GM19397 (cell line): ENCODE data around the gene ARTN.

Experiments
- ATAC-seq: cut with Tn5 transposase; IDR thresholded peaks from one replicate; pipeline ENCODE4 v1.9.1; 2021; ENCODE audit warnings: mild to moderate bottlenecking, moderate library complexity; ENCODE audit not compliant: unreplicated experiment

The ARTN gene

DNA sequence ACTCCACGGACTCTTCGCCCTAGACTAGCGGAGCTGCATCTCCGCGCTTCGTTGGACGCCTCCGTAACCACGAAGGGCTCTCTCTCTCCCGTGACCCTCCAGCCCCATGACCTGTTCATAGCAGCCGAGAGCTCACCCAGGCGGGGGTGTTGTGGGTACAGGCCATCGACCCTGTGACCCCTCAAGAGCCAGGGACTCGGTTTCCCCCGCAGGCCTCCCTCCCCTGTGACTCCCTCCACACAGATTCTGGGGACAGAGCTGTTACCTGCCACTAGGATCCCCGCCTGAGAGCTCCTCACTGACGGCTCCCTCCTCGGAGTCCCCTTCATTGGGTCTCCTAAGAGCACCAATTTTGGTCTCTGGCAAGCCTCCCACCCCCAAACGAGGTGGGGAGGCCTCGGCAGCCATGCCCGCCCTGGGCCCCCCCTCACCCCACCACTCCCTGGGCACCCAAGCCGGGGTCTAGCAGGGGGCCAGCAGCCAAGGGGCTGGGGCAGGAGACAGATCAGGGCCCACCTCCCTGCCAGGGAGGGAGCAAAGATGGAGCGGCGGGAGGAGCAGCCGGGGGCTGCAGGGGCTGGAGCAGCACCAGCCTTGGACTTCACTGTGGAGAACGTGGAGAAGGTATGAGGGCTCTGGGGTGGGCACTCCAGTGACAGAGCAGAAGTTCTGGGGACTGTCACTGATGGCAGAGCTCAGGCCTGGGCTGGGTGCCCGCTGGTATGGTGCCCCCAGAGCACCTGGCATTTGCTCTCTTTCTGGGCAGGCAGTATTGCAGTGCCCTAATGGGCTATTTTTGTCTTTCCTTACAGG, 13.7 kb downstream of the ARTN start:
- no peak for ATAC-seq

DNA sequence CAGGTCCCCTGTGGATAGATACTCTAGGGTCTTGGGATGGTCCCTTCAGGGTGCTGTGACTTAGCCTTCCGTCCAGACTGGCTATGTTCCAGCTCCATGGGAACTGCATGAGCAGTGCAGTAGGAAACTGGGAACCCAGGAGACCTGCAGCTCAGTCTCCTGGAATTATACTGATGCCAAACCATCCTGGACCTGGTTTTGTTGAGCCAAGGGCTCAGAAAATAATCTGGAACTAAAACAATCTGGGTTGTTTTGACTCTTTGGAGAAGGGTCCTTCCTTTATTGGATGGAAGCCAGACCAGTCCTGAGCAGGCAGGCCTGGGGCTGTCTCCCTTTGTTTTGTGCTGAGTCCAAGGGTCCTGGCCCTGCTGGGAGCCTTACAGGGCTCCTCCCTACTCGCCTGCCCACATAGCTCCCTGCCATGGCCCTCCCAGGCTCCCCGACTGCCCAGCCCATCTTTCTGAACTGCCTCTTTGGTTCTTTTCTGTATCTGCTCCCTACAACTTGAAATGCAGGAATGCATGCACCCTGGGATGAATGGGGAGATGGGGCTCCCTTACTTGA, 14.4 kb downstream of the ARTN start:
- no peak for ATAC-seq

DNA sequence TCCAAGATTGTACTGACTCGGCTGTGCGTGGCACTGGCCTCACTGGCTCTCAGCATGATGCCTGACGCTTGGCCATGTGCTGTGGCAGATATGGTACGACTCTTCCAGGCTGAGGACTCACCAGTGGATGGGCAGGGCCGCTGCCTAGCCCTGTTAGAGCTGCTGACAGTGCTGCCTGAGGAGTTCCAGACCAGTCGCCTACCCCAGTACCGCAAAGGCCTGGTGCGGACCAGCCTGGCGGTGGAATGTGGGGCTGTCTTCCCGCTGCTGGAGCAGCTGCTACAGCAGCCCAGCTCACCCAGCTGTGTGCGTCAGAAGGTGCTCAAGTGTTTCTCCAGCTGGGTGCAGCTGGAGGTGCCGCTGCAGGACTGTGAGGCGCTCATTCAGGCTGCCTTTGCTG, 16.1 kb downstream of the ARTN start:
- ATAC-seq: no peak

DNA sequence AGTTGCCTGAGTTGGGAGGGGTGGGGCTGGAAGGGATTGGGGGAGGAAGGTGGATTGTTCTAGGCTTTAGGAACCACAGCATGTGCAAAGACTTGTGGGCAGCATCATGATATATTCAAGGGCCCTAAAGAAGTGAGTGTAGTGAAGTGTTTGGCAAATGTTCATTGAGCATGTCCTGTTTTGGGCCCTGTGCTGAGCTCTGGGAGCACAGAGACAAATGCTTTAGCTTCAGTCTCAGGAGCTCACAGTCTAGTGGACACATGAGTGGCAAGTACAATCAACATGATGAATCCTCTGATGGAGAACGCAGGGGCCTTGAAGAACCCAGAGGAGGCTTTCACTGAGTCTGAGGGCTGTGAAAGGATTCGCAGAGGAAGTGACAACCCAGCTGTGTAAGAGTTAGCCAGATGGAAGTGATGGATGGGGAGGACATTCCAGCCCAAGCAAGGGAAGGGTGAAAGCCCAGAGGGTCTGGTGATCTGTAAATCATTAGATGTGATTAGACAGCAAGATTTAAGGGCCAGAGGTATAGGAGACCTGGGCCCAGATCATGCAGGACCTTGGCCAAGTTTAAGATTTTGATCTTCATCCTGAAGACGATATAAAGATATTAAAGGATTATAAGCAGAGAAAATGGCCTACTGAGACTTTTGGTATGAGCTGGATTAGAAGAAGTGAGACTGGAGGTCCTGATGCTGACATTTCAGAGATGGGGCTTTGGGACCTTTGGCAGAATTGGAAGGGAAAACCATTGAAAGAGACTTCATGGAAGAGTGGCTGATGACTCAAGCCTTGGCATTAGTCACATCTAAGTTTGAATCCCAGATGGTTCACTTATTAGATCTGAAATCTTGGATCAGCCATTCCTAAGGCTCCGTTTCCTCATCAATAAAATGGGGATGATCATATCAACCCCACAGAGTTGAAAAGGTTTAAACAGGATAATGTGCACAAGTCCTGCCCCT, 17.7 kb downstream of the ARTN start:
- ATAC-seq: no peak

DNA sequence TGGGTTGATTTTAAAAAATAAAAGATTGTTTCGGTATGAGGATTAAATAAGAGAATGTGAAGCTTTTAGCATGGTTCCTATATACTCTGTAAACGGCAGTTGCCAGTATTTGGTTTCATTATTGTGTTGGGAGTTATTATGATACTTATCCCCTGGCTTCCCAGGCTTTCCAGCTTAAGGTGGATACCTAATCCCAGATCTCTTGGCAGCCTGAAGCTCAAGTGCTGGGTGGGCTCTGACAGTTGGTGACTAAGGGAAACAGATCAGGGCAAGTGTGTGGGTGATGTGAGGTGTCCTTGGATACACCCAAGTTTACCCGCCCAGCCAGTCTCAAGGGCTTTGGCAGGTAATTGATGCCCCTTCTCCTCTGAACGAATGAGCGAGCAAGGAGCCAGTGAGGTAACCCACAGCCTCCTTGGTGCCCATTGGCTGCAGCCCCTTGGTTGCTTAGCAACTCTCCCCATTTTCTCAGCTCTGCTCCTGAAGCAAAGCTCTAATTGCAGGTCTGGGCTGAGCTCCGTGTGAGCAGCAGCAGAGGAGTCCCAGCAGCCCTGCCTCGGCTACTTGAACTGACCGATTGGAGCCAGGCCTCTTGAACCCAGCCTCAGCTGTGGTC, 19.2 kb downstream of the ARTN start:
- ATAC-seq: no peak

DNA sequence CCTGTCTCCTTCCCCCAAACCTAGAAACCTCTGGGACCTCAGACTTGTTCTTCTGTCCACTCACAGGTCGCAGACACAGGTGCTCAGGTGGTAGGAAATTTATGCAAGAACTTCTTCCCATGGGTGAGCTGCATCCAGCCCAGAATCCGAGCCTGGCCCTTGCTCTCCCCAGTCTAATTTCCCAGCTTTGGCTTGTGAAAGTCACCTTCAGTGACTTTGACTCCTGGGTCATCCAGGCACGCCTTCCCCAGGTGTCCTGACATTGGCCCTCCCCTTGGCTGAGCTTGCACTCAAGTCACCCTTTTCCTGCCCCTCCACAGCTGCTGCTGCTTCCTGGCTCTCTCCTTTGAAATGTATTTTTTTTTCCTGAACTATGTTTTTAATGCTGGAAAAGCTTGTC, 19.8 kb downstream of the ARTN start:
- ATAC-seq: no peak

DNA sequence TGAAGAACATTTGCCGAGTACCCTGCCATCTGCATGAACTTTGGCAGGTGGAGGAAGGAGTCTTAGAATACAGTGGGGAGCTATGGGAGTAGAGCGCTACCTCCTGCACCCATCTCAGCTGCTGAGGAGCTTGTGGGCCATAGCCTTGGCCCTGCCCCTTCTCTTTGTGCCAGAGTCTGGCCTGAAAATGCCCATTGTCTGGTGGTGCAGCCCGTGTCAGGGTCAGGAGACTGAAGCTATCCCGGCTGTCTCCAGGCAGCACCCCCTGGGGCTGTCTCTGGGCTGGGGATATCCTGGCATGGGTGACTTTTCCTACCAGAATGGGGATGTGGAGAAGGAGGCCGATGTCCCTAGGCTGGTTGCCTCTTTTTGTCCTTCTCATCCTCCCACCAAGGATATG, 20.4 kb downstream of the ARTN start:
- ATAC-seq: no peak

DNA sequence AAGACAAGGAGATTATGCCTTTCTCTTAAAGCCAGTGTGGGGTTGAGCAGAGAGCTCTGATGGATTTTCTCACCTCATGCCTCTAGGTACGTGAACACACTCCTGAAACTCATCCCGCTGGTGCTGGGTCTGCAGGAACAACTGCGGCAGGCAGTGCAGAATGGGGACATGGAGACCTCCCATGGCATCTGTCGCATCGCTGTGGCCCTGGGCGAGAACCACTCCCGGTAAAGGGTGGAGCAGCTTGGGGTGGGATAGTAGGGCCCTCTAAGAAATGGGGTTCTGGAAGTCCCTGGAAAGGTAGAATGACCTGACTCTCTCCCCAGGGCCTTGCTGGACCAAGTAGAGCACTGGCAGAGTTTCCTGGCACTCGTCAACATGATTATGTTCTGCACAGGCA, 22.6 kb downstream of the ARTN start:
- no peak for ATAC-seq

DNA sequence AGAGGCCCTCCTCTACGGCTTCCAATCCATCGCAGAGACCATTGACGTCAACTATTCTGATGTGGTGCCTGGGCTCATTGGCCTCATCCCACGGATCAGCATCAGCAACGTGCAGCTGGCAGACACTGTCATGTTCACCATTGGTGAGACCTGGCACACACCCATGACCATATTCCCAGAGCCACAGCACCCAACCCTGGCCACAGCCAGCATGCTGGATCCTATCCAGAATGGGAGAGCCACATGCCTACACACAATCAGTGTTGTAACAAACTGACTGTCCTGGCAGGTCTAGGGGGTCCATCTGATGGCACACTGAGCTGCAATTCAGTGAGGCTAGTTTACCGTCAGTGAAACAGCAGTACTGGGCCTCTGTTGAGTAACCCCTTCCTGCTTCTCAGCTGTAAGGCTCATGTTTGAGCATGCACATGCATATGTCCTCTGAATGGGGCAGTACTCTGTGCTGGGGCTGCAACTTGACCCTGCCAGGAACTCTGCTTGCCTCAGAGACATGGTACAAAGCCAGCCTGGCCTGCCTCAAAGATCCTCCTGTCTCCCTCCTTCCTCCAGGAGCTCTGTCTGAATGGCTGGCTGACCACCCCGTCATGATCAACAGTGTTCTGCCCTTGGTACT, 23.9 kb downstream of the ARTN start:
- no peak for ATAC-seq

DNA sequence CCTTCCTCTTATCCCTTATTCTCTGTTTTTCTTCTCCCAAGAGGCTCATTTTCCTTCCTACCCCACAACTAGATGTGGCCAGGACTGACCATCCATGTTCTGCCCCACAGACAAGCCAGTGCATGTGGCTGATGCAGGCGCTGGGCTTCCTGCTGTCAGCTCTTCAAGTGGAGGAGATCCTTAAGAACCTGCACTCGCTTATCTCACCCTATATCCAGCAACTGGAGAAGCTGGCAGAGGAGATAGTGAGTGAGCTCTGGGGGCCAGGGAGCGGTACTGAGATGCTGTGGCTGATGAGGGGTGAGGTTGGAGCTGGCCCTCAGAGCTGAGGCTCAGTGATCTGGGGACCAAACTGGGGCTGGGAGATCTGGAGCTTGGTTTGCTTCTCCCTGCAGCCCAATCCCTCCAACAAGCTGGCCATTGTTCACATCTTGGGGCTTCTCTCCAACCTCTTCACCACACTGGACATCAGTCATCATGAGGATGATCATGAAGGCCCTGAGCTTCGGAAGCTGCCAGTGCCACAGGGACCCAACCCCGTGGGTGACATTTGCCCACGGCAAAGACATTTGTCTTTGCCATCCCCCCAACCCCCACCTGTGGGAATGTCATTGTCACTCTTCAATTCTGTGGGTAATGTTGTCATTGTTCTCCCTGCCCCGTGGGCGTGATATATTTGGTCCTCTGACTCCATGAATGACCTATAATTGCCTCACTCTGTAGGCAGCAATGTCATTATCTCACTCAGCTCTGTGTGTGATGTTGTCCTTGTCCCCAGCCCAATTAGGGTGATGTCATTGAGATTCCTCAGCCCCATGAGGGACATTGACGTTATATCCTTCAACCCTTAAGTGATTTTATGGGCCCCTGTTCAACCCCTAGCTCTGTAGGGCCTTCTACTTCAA, 25.0 kb downstream of the ARTN start:
- no peak for ATAC-seq

DNA sequence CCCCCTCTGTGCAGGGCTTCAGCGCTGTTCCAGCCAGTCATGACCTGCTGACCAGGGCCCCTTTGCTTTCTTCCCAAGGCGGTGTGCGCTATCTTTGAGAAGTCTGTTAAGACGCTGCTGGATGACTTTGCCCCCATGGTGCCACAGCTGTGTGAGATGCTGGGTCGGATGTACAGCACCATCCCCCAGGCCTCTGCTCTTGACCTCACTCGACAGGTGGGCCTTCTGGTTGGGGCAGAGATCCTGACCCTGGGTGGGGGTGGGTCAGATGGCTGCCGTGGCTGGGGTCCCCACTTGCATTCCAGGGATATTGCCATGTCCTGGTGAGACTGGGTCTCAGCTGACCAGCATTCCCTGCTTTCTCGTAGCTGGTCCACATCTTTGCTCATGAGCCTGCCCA, 27.2 kb downstream of the ARTN start:
- ATAC-seq: no peak

DNA sequence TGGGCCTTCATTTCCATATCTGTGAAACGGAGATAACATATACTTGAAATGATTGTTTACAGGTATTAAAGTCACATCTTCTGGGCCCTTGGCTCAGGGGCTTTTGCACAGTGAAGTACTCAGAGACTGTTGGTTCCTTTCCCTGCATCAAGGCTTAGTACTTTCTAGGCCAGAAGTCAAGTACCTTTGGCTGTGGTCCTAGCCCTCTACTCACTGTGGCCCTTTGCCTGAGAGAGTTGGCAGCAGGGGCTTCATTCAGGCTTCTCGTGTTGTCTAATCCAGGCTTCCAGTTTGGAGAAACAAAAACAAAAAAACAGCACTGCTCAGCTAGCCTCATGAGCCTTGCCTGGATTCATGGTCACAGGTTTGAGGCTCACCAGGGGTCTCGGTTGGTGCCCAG, 28.1 kb downstream of the ARTN start:
- ATAC-seq: no peak

DNA sequence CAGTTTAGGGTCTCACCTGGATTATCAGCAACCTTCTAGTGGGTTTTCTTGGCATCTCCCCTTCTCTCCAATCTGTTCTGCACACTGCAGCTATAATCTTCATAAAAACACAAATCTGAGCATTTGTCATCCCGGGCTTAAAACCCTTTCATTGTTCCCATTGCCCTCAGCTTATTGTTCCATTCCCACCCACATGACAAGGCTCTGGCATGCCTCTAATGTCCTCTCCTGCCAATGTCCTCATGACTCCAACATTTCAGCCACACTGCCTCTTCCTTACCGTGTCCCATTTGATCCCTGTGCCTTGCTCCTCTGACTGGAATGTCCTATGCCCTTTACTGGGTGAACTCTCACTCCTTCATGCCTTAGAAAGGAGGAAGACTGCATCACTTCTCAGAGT, 28.7 kb downstream of the ARTN start:
- ATAC-seq: no peak

DNA sequence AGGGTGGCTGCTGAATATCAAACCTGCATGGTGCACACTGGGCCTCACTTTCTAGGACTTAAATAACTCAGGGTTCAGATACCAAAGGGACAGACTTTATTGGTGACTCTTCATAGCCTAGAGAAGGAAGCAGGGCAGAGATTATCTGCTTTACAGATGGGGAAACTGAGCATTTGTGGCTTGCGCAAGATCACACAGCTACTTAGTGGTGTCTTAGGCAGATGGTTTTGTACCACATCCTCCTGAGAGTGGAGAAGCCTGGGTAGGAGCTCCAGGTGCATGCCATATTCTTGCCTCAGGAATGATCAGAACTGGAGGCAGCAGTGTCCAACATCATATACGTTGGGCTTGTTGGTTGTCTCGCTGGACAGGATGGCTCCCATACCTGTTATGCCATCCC, 29.4 kb downstream of the ARTN start:
- no peak for ATAC-seq

DNA sequence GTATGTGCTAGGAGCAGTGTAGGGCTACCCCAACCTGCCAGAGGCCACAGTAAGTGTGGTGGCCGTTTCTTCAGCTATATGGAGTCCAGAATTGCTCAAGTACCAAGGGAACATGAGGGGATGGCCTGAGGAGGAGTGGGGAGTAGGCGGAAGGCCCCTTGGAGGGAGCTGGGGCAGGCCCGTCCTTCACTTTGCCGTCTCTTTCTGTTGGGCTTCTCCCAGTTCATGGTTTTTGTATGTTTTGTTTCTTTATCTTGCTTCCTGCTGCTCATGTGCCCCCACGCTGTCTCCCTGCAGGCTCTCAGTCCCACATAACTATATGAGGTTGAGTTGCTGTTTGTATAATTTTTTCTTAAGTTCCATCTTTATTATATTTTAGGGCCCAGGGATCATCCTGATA, 30.3 kb downstream of the ARTN start:
- ATAC-seq: no peak

DNA sequence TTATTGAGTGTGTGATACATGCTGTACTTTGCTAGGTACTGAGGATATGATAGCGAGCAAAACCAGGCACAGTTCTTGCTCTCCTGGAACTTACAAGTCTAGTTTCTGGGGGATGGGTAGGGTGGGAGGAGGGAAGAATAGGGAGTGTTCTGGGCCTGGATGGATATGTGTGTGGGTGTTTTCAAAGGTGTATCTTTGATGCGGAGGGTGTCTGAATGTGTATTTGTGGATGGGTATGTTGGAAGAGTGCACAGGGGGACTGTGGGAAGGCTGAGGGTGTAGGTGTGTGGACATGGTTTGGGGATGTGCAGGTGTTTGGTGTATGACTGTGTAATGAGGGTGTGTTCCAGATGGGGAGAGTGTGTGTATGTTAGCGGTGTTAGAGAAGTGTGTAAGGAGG, 31.7 kb downstream of the ARTN start:
- ATAC-seq: no peak

DNA sequence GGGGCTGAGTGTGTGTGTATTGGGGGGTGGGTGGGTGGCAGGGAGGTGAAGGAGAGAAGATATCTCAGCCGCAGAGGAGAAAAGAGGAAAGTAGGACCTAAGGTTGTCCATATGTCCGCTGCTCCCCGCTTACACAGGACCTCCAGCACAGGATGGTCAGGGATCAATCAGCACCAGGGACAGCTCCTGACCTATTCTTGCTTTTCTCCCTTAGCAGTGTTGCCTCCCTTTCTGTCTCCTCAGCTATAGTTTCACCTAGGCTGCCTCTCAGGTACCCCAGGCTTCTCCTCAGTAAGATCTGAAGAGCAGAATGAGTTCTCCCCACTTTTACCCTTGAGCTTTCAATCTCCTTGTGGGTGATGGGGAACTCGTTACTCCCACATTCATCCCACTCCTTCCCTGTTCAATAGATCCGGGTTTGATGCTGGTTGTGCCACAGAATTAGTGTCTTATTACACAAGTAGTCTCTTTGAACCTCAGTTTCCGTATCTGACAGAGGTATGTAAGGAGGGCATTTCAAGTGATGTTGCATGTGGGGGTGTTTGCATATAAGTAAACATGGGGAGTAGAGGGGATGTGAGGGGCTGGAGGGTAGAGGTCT, 34.8 kb downstream of the ARTN start:
- no peak for ATAC-seq

DNA sequence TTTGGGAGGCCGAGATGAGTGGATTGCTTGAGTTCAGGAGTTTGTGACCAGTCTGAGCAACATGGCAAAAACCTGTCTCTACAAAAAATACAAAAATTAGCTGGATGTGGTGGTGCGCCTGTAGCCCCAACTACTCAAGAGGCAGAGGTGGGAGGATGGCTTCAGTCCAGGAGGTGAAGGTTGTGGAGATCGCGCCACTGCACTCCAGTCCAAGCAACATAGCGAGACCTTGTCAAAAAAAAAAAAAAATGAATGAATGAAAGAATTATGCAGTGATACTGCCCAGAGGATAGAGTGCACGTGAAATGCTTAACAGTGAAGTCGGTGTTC, 35.8 kb downstream of the ARTN start:
- ATAC-seq: peak; percentile 3

DNA sequence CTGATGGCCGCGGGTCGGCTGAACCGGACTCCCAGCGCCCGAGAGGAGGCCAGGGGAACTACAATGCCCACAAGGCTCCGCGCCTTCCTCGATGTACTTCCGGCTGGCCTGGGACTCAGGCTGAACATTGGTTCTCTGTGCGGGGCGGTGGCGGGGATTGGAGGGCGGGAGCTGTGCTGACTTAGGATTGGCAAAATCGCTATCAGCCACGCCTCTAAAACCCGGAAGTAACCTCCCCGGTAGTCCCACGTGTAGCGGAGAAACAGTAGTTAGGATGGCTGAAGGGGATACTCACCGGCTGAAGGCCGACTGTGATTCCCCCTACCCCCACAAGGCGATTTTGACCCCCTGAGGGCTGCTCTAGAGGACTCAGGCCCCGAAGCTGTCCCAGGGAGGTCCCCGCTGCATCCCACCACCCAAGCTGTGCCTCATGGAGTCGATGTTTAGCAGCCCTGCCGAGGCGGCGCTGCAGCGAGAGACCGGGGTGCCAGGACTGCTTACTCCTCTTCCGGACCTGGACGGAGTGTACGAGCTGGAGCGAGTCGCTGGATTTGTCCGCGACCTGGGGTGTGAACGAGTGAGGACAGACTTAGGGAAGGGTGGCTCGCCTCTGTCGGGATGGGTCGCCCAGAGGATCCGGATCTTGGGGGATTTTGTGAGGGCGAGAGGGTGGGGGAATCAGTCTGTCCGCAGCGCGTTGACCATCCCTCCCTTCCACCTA, 36.3 kb downstream of the ARTN start, which contains the start of gene DPH2:
Gene DPH2, plus strand, starts transcription at position 265 of the 721 bp plus-strand sequence. Its CDS starts 166 bp downstream, at position 431.
- peak; percentile 86 for ATAC-seq
